ENCODE measurements around the gene COL9A3. TPM values are rescaled to one million over a fixed set of nuclear protein-coding genes. Genes with fewer than 3 reads are reported as not detected.

Gene COL9A3
- total RNA-seq, 1 donor from 2014 or later: 1.1 TPM

DNA sequence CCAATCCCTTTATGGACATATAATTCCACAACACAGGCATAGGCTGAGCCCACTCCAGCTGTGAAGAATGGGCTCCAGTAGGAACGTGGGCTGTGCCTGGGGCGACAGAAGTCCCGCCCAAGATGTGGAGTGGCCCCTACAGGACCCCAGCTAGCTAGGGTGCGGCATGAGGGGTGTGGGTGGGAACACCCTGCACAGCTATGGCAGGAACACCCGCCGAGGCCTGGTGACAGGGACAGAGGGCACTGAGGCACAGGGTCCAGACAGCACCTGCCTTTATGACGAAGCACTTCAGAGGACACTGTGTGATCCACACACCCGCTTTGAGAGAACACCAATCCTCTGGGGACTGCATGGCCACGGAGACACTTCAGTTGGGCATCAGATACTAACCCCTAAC, 73.0 kb downstream of the COL9A3 start:
- Histone ChIP-seq H3K9me3 (no peaks in the 10 kb centered on the region), H3K27me3 (no peaks in the 10 kb centered on the region), H3K36me3 (peaks cover 80% of the 10 kb centered on the region), H3K4me1 (no peaks in the 10 kb centered on the region), H3K27ac (no peak overlapping the region), H3K4me3 (no peak overlapping the region)
- ATAC-seq: no peak
- TF ChIP-seq, protein P1, sequence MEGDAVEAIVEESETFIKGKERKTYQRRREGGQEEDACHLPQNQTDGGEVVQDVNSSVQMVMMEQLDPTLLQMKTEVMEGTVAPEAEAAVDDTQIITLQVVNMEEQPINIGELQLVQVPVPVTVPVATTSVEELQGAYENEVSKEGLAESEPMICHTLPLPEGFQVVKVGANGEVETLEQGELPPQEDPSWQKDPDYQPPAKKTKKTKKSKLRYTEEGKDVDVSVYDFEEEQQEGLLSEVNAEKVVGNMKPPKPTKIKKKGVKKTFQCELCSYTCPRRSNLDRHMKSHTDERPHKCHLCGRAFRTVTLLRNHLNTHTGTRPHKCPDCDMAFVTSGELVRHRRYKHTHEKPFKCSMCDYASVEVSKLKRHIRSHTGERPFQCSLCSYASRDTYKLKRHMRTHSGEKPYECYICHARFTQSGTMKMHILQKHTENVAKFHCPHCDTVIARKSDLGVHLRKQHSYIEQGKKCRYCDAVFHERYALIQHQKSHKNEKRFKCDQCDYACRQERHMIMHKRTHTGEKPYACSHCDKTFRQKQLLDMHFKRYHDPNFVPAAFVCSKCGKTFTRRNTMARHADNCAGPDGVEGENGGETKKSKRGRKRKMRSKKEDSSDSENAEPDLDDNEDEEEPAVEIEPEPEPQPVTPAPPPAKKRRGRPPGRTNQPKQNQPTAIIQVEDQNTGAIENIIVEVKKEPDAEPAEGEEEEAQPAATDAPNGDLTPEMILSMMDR (IDR thresholded peaks at IDR 0.05): no peak
- no peak for DNase-seq
- intact Hi-C loops (cut with DNase I): no loop called here

DNA sequence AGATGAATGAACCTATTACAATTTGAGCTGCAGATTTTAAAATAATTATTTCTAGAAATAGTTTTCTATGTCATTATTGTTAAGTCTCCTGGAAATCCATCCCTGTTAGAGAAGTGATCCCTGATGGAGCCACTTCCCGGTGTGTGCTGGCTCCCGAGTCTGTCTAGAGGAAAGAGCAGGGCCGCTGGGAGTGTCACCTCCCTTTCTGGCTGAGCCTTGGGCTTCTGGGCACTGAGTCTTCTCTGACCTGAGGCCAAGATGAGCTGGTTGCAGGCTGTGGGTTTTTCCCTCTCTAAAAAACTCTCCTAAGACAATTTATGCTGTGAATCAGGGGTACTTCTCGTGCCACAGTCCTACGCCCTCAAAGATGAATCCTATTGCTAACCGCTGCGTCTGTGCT, 73.6 kb downstream of the COL9A3 start:
- Histone ChIP-seq H3K4me3 (no peak overlapping the region), H3K36me3 (peaks cover 86% of the 10 kb centered on the region), H3K4me1 (no peaks in the 10 kb centered on the region), H3K27me3 (no peaks in the 10 kb centered on the region), H3K9me3 (no peaks in the 10 kb centered on the region), H3K27ac (no peak overlapping the region)
- TF ChIP-seq, protein P1 (IDR thresholded peaks at IDR 0.05): no peak
- no peak for DNase-seq
- ATAC-seq: no peak
- intact Hi-C loops (cut with DNase I): no loop called here

Other genes with a start within 250 kb of the COL9A3 start
- gene SLCO4A1, start 174.5 kb upstream of the COL9A3 start, total RNA-seq: 63.3 TPM
- 0.09 TPM for gene NTSR1, start 108.2 kb upstream of the COL9A3 start, total RNA-seq
- gene MRGBP, start 20.6 kb upstream of the COL9A3 start, total RNA-seq: 8.8 TPM
- 58.2 TPM for gene OGFR, start 12.2 kb upstream of the COL9A3 start, total RNA-seq
- 7.8 TPM for gene TCFL5, start 44.8 kb downstream of the COL9A3 start, total RNA-seq
- gene DIDO1, start 109.5 kb downstream of the COL9A3 start, total RNA-seq: 55.5 TPM
- 27.4 TPM for gene GID8, start 121.1 kb downstream of the COL9A3 start, total RNA-seq
- 15.2 TPM for gene SLC17A9, start 135.7 kb downstream of the COL9A3 start, total RNA-seq
- not detected for gene BHLHE23, start 189.9 kb downstream of the COL9A3 start, total RNA-seq